HG03565 (cell line): ENCODE data around the gene NOS3.
"Not testable (repeated sequence)": the region's sequence is repeated elsewhere in the genome, so short reads cannot be mapped to it uniquely, and the experiment has no call there.

Experiments
- ATAC-seq: cut with Tn5 transposase; IDR thresholded peaks from one replicate; pipeline ENCODE4 v1.9.1; 2021; ENCODE audit warnings: mild to moderate bottlenecking, moderate library complexity; ENCODE audit not compliant: unreplicated experiment

NOS3 gene

DNA sequence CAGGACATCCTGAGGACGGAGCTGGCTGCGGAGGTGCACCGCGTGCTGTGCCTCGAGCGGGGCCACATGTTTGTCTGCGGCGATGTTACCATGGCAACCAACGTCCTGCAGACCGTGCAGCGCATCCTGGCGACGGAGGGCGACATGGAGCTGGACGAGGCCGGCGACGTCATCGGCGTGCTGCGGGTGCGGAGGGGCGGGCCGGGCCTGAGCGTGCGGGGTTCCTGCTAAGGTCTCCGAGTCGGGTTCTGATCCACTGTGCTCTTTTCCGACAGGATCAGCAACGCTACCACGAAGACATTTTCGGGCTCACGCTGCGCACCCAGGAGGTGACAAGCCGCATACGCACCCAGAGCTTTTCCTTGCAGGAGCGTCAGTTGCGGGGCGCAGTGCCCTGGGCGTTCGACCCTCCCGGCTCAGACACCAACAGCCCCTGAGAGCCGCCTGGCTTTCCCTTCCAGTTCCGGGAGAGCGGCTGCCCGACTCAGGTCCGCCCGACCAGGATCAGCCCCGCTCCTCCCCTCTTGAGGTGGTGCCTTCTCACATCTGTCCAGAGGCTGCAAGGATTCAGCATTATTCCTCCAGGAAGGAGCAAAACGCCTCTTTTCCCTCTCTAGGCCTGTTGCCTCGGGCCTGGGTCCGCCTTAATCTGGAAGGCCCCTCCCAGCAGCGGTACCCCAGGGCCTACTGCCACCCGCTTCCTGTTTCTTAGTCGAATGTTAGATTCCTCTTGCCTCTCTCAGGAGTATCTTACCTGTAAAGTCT, 23.1 kb downstream of the NOS3 start:
- no peak for ATAC-seq

DNA sequence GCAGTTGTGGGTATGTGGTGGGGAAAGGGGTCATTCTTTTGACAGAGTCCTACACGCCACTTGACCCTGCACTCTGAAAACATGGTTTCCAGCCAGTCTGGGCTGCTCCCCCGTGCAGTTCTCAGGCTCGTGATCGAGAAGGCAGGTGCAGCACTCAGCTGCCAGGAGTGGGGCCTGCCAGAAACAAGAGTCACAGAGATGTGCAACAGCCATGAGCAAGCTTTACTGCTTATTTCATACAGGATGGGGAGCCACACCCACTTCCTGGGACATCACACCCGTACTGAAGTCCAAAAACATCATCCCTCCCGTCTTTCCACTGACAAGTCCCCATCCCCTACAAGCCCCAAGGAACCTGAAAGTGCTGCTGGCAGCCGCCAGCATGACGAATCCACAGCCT, 24.1 kb downstream of the NOS3 start:
- no peak for ATAC-seq

GRCh38 chr7:151015967-151016366, 25.1 kb downstream of the NOS3 start:
- ATAC-seq: no peak

DNA sequence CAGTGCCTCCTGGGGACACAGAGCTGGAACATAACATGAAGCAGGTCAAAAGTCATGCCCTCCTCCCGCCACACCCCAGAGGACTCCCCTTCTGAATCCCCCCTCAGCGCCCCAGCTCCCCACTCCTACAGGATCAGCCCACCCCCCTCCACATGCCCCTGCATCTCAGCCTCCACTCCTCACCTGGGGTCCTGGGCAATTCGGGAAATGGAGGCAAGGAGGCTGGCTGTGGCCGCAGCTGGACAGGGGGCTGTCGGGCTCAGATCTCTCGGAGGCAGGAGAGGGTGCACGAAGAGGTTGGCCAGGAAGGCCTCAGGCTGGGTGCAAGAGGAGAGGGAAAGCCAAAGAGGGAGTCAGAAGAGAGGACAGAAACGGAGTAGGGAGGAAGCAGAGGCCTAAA, 25.7 kb downstream of the NOS3 start:
- no peak for ATAC-seq

DNA sequence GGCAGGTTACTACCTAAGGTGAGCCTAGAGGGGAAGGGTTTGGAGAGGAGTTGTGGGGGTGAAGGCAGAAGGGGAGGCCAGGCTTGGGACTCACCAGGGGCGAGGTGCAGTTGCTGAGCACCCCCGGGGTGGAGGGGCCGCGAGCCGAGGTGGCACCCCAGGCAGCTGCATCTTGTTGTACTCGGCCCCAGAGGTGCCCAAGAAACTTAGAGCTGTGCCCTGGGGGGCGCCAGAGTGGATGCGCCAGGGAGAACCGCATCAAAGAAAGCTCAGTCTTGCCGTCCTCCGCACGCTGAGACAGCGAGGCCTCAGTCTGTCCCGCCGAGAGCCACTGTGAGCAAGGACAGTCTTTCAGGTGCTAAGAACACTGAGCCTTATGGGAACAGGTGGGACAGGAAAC, 26.1 kb downstream of the NOS3 start:
- no peak for ATAC-seq

DNA sequence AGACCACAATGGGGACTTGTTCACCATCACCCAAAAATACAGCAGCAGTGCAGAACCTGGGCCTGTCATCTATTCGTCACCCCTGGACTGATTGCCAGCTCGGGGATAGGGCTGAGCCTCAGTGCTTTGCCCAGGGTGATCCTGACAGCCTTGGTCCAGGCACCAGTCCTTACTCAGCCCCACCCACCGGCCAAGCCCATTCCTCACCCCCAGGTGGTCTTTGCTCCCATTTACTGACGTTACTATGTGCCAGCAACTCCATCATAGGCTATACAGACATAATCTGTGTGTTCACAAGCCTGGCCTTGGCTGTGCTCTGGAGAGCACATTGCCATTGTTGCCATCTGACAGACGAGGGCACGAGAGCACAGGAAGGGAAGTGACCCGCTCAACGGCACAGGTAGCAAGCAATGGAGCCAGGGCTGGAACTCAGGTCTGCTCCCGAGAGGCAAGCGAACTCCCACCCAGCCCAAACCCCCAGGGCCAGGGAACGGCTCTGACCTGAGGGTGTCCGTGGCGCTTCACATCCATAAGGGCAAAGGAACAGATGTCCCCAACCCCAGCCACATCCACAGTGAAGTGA, 26.6 kb downstream of the NOS3 start:
- no peak for ATAC-seq

GRCh38 chr7:151017953-151018420, 27.2 kb downstream of the NOS3 start:
- peak; percentile 39 for ATAC-seq

DNA sequence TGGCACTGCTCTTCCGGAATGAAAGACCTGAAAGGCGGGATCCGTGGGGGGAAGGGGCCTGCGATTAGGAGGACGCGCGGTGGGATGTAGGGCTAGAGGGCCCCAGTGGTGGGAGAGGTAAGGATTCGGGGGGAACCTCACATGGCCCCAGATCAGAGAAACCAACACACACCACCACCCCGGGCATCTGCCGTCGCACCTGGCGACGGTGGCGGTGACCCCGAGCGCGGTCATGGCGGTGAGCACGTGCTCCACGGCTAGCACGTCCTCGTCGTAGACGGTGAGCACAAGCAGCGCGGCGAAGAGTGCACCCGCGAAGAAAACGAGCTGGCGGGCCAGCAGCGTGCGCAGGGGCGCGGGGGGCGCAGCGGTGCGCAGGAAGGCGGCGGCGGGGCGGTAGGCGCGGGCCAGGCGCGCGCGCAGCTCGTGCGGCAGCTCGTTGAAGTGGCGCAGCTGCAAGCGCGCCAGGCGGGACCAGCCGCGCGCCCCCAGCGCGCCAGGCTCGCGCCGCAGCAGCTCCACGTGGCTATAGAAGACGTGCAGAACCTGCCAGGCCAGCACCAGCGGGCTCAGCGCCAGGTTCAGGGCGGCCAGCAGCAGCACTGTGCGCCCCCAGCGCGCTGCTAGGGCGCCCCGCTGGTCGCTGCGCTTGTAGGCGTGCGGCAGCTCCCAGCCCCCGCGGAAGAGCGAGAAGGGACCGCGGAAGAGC, 27.8 kb downstream of the NOS3 start:
- ATAC-seq: no peak

- ATAC-seq: no peak
These were observed 28.3 kb downstream of the NOS3 start for GRCh38 chr7:151019130-151019447.

DNA sequence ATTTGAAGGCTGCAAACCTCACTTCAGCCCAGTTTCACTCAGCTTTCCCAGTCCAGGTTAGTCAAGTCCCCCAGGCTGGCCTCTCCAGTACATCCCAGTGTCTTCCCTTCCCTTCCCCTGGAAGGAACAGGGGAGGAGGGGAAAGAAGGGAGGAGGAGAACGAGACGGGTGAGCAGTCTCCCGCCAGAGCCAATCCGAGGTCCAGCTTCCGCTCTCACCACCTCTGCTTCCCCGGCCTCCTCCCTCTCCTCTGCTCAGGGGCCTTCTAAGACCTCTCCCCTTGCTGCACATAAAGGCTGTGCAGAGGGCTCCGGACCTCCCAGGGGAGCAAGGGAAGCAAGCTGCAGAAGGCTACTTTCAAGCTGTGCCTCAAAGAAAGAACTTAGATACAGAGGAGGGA, 29.4 kb downstream of the NOS3 start:
- ATAC-seq: no peak

DNA sequence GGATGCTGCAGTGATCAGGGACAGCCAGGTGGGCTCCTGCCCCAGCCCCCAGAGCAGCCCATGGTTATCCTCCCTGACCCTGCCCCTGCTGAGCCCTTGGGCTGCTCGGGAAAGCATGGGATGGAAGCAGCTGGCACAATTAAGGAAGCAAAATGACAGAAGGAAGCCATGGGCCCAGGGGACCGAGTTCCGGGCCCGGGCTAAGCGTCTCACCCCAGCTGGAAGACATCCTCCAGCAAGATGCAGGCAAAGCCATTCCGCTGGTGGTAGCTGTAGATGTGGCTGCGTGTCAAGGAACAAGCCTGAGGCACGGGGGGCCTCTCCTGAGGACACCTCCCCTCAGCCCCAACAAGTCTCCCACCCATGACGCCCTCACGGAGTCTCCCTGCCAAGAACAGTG, 32.4 kb downstream of the NOS3 start:
- no peak for ATAC-seq

DNA sequence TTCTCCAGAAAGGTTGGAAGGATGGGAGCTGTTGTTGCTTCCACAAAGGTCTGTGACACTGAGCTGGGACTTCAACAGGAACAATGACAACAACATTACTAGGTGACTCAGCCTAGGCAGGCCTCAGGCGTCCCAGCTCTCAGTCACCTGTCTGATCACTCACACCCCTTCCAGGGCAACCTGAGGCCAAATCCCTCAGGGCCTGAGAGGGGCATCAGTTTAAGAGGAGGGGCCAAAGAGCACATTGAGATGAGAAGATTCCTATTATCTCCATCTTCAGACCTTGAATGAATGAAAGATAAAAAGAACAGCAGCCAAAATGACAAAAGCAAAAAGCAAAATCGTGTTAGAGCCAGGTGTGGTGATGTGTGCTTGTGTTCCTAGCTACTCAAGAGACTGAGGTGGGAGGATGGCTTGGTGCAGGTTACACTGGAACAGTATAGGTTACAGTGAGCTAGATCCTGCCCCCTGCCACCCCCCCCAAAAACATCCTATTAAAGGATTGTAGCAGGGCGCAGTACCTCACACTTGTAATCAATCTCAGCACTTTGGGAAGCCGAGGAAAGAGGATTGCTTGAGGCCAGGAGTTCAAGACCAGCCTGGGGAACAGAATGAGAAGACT, 33.7 kb downstream of the NOS3 start, which contains the start of gene ATG9B:
TSS of gene ATG9B (minus strand) at position 60 of the 622 bp plus-strand sequence. CDS start 71 bp downstream, outside the sequence.
- no peak for ATAC-seq

- no peak for ATAC-seq
These were observed 35.3 kb downstream of the NOS3 start for GRCh38 chr7:151025924-151026671.

DNA sequence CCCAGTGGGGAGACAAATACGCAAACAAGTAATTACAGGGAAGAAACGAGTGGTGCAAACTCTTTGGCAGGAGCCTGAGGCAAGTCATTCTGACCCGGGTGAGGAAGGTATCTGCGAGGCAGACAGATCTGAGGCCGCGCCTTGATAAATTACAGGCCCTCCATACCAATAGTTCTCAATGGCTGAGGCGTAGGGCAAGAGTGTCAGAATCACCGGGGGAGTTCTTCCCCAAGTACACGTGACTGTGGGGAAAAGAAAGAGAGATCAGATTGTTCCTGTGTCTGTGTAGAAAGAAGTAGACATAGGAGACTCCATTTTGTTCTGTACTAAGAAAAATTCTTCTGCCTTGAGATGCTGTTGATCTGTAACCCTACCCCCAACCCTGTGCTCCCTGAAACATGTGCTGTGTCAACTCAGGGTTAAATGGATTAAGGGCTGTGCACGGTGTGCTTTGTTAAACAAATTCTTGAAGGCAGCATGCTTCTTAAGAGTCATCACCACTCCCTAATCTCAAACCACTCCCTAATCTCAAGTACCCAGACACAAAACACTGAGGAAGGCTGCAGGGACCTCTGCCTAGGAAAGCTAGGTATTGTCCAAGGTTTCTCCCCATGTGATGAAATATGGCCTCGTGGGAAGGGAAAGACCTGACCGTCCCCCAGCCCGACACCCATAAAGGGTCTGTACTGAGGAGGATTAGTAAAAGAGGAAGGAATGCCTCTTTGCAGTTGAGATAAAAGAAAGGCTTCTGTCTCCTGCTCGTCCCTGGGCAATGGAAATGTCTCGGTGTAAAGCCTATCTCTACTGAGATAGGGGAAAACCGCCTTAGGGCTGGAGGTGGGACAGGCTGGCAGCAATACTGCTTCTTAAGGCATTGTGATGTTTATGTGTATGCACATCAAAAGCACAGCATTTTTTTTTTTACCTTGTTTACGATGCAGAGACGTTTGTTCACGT, 36.2 kb downstream of the NOS3 start:
- ATAC-seq: not testable (repeated sequence)

- ATAC-seq: not testable (repeated sequence)
These were observed 36.9 kb downstream of the NOS3 start for GRCh38 chr7:151027728-151028130.

GRCh38 chr7:151028131-151028947, 37.5 kb downstream of the NOS3 start, which contains the start of gene ABCB8:
TSS of gene ABCB8 (plus strand) at chr7:151028450. CDS start at chr7:151028516, 66 bp downstream.
- peak; percentile 96 for ATAC-seq

- ATAC-seq: no peak
These were observed 38.2 kb downstream of the NOS3 start for GRCh38 chr7:151028948-151029501.

DNA sequence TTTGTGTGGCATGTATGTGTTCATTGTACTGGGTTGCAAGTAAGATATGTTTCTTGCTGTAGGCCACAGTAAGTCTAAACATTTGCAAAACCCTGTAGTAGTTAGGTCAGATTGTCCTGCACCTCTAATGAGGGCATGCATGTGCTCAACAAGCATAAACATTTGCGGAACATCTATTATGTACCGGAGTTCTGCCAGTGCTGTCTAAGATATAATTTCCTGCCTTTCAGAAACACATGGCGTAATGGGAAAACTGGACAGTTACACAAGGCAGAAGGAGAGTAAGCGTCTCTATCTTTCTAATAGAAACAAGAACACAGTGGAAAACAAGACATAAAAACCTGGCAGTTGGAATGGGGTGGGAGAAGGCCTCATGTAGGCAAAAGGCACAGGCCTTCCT, 40.2 kb downstream of the NOS3 start:
- ATAC-seq: no peak
